ENCODE measurements around the gene MVB12B. TPM values are rescaled to one million over a fixed set of nuclear protein-coding genes. Genes with fewer than 3 reads are reported as not detected.

Gene MVB12B
- total and polyA plus RNA-seq, 10 donors = 2.8 to 52.4 (median 34.8) TPM

DNA sequence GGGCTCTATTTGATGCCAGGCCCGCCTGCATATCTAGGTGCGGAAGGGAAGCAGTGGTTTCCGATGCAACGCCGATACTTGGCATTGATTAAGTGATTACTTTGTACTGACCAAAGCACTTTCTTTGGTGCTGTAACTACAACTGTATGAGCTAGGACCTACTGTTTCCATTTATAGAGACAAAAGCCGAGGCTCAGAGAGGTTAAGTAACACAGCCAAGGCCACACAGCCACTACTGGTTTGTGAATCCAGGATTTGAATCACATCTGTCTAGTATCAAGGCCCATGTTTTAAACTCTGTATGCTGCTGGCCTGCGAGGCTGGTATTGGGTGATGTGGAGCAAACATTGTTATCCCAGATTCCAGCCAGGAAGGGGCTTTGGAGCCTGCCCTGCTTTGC lies 41.4 kb downstream of the MVB12B start:
- Histone ChIP-seq H3K4me3 (no peak overlapping the region), H3K27me3 (replicated peaks in 1 of 7) (no peaks in the 10 kb centered on the region), H3K9me3 (peaks cover 0 to 9% (median 5%) of the 10 kb centered on the region in 8 donors), H3K27ac (no peak overlapping the region), H3K36me3 (peaks cover 0 to 19% (median 0%) of the 10 kb centered on the region in 6 donors), H3K4me1 (peaks cover 0 to 37% (median 10%) of the 10 kb centered on the region in 6 donors)
- no peak for DNase-seq
- intact Hi-C loops (cut with DNase I; ENCODE audit: low total_unique reads) = no loop called here
- TF ChIP-seq, protein P1, sequence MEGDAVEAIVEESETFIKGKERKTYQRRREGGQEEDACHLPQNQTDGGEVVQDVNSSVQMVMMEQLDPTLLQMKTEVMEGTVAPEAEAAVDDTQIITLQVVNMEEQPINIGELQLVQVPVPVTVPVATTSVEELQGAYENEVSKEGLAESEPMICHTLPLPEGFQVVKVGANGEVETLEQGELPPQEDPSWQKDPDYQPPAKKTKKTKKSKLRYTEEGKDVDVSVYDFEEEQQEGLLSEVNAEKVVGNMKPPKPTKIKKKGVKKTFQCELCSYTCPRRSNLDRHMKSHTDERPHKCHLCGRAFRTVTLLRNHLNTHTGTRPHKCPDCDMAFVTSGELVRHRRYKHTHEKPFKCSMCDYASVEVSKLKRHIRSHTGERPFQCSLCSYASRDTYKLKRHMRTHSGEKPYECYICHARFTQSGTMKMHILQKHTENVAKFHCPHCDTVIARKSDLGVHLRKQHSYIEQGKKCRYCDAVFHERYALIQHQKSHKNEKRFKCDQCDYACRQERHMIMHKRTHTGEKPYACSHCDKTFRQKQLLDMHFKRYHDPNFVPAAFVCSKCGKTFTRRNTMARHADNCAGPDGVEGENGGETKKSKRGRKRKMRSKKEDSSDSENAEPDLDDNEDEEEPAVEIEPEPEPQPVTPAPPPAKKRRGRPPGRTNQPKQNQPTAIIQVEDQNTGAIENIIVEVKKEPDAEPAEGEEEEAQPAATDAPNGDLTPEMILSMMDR (IDR thresholded peaks at IDR 0.05 in 8 of 11, conservative IDR thresholded peaks at IDR 0.05 in 3 of 11) = no peak
- TF ChIP-seq POLR2AphosphoS5 (IDR thresholded peaks at IDR 0.05) (no peak), POLR2A (IDR thresholded peaks at IDR 0.05) (no peak)
- WGBS, 5 donors = 92 to 97% (median 95%) methylated on average over 7 of the region's 7 CpGs

DNA sequence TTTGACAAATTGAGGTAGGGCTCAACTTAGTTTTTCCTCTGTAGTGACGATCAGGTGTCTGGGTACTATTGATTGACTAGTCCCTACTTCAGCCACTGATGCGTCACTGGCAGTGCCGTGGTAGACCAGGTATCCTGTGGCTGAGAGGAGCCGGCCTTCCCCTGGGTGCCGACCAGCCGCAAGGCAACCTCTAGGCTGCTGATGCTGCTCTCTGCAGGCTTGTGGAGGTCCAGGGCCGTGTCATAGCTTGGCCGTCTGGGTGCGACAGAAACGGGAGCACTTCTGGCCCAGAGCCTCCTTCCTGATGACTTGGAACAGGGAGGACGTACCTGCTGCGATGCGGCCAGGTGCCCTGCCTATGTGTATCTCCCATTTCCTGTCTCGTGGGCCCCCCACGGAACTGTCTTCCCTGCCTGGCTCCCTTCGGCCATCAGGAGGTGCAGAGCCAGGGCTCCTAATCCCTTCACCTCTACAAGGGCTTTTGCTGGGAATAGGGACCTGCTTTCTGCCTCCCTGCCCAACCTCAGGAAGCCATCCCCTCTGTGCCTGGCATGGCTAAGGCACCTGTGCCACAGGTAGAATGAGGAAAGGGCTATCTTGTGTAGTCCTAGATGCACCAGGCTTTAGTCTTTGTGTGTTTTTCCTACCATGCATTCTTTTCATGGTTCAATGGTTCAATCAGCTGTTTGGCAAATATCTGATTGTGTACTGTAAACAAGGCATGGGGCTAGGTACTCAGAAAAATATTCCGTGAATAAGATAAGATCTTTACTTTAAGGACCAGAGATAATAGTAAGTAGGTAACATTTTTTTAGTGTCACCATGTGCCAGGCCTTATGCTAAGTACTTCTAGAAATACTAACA lies 44.6 kb downstream of the MVB12B start:
- TF ChIP-seq POLR2AphosphoS5 (IDR thresholded peaks at IDR 0.05) = peak in 1 of 3 donors; percentile 32
- TF ChIP-seq, protein P1 (IDR thresholded peaks at IDR 0.05 in 8 of 11, conservative IDR thresholded peaks at IDR 0.05 in 3 of 11) = no peak
- no peak for DNase-seq
- Histone ChIP-seq H3K4me1 (peaks cover 0 to 61% (median 32%) of the 10 kb centered on the region in 6 donors), H3K4me3 (no peak overlapping the region), H3K9me3 (no peaks in the 10 kb centered on the region), H3K27ac (no peak overlapping the region), H3K27me3 (replicated peaks in 1 of 7) (no peaks in the 10 kb centered on the region), H3K36me3 (peaks cover 0 to 13% (median 0%) of the 10 kb centered on the region in 6 donors)
- 92 to 98% (median 94%) methylated on average over 8 to 17 of the region's 17 CpGs for WGBS, 5 donors
- intact Hi-C loops (cut with DNase I; ENCODE audit: low total_unique reads) = no loop called here

- no peak for DNase-seq
- Histone ChIP-seq H3K4me1 (peaks cover 0 to 67% (median 33%) of the 10 kb centered on the region in 6 donors), H3K4me3 (no peak overlapping the region), H3K27ac (peak overlapping the region in 5 of 8 donors; percentile 3 to 64 (median 47)), H3K9me3 (no peaks in the 10 kb centered on the region), H3K27me3 (replicated peaks in 1 of 7) (no peaks in the 10 kb centered on the region), H3K36me3 (peaks cover 0 to 11% (median 0%) of the 10 kb centered on the region in 6 donors)
- TF ChIP-seq, protein P1 (IDR thresholded peaks at IDR 0.05 in 8 of 11, conservative IDR thresholded peaks at IDR 0.05 in 3 of 11) = no peak
- TF ChIP-seq POLR2AphosphoS5 (IDR thresholded peaks at IDR 0.05) (no peak), POLR2A (IDR thresholded peaks at IDR 0.05) (no peak)
- intact Hi-C loops (cut with DNase I; ENCODE audit: low total_unique reads) = no loop called here
- WGBS, 5 donors = 55 to 67% (median 61%) methylated on average over 6 of the region's 6 CpGs
These were observed 46.1 kb downstream of the MVB12B start for GRCh38 chr9:126372716-126373115.

- H3K27me3 ChIP-seq (replicated peaks in 1 of 7) = no peaks in the 10 kb centered on the region
- TF ChIP-seq POLR2AphosphoS5 (IDR thresholded peaks at IDR 0.05) (no peak), POLR2A (IDR thresholded peaks at IDR 0.05) (no peak)
- TF ChIP-seq, protein P1 (IDR thresholded peaks at IDR 0.05 in 8 of 11, conservative IDR thresholded peaks at IDR 0.05 in 3 of 11) = no peak
- peak overlapping the region in 5 of 8 donors; percentile 3 to 64 (median 47) for H3K27ac ChIP-seq
- peaks cover 0 to 72% (median 33%) of the 10 kb centered on the region in 6 donors for H3K4me1 ChIP-seq
- no peak for DNase-seq
- H3K4me3 ChIP-seq = no peak overlapping the region
- intact Hi-C loops (cut with DNase I; ENCODE audit: low total_unique reads) = no loop called here
- peaks cover 0 to 8% (median 0%) of the 10 kb centered on the region in 6 donors for H3K36me3 ChIP-seq
- H3K9me3 ChIP-seq = no peaks in the 10 kb centered on the region
- WGBS, 5 donors = 54 to 66% (median 60%) methylated on average over 5 of the region's 5 CpGs
These were observed 46.6 kb downstream of the MVB12B start for GRCh38 chr9:126373241-126373640.
